GM12874 (cell line): ENCODE results near the gene LMOD1.

Source experiments
- CTCF ChIP-seq: IDR thresholded peaks from 2 replicates; pipeline ENCODE4 v1.5.1; 2011; ENCODE audit warnings: low read depth, mild to moderate bottlenecking, control low read depth, low read length, moderate library complexity; ENCODE audit not compliant: insufficient read depth

Gene LMOD1

GRCh38 chr1:201894343-201895119 is 51.8 kb downstream of the LMOD1 start:
- TF ChIP-seq CTCF: no peak

GRCh38 chr1:201893431-201893830 is 52.9 kb downstream of the LMOD1 start:
- no peak for TF ChIP-seq CTCF

- no peak for TF ChIP-seq CTCF
These were observed 54.1 kb downstream of the LMOD1 start for GRCh38 chr1:201892211-201892610.

GRCh38 chr1:201891451-201892045 is 54.8 kb downstream of the LMOD1 start:
- no peak for TF ChIP-seq CTCF

GRCh38 chr1:201890806-201891450 is 55.4 kb downstream of the LMOD1 start:
- TF ChIP-seq CTCF: no peak

- no peak for TF ChIP-seq CTCF
These were observed 56.1 kb downstream of the LMOD1 start for GRCh38 chr1:201890223-201890622.
